ENCODE data around the gene KYNU.

Gene KYNU

DNA sequence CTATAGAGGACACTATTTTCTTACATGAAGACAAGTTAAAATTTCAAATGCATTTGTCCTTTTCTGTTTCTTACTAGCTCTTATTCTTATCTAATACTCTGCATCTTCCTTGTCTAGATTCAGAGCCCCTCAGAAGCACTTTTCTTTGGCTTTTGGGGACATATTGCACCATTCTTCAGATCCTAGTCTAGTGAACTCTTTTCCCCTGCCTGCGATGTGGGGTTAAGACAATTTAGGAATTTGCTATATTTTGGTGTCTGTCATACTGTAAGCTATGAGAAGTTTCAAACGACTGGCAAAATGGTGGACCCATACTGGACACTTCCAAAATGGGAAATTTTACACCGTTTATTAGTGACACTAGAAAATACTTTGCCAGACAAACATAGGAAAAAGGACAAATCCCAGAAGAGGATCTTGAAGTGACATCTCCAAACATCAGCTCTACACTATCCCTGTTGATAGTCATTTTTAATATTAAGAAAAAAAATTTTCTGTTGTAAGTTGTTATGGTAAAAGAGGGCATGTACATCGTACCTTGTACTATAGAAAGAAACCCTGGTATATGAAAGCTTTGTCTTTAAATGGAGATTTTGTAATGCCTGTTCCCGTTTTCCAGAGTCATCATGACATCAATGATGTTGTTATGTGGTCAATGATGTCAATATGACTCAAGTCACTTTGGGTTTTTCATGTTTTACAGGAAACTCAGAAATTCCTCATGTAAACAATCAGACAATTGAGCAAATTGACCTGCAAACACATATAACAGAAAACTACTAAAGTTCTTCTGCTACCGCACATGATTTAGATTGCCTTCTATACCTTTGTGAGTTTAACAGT, 4.4 kb upstream of the KYNU start:
- H3K36me3 ChIP-seq = no peaks in the 10 kb centered on the region
- H3K27me3 ChIP-seq (ENCODE audit: insufficient read depth, low read depth, severe bottlenecking) = no peaks in the 10 kb centered on the region
- no peak overlapping the region for H3K27ac ChIP-seq
- no peak overlapping the region for H3K4me3 ChIP-seq (ENCODE audit: low read depth, low read length)
- TF ChIP-seq, protein P1, sequence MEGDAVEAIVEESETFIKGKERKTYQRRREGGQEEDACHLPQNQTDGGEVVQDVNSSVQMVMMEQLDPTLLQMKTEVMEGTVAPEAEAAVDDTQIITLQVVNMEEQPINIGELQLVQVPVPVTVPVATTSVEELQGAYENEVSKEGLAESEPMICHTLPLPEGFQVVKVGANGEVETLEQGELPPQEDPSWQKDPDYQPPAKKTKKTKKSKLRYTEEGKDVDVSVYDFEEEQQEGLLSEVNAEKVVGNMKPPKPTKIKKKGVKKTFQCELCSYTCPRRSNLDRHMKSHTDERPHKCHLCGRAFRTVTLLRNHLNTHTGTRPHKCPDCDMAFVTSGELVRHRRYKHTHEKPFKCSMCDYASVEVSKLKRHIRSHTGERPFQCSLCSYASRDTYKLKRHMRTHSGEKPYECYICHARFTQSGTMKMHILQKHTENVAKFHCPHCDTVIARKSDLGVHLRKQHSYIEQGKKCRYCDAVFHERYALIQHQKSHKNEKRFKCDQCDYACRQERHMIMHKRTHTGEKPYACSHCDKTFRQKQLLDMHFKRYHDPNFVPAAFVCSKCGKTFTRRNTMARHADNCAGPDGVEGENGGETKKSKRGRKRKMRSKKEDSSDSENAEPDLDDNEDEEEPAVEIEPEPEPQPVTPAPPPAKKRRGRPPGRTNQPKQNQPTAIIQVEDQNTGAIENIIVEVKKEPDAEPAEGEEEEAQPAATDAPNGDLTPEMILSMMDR (IDR thresholded peaks at IDR 0.05; ENCODE audit: low read depth, low read length) = no peak
- no peaks in the 10 kb centered on the region for H3K9me3 ChIP-seq (ENCODE audit: severe bottlenecking)
- no peak for DNase-seq

GRCh38 chr2:142873831-142874287, 3.6 kb upstream of the KYNU start:
- TF ChIP-seq, protein P1 (IDR thresholded peaks at IDR 0.05; ENCODE audit: low read depth, low read length) = no peak
- Histone ChIP-seq H3K4me3 (ENCODE audit: low read depth, low read length) (no peak overlapping the region), H3K36me3 (no peaks in the 10 kb centered on the region), H3K9me3 (ENCODE audit: severe bottlenecking) (no peaks in the 10 kb centered on the region), H3K27me3 (ENCODE audit: insufficient read depth, low read depth, severe bottlenecking) (no peaks in the 10 kb centered on the region), H3K27ac (no peak overlapping the region)
- DNase-seq = no peak

- H3K9me3 ChIP-seq (ENCODE audit: severe bottlenecking) = no peaks in the 10 kb centered on the region
- no peak overlapping the region for H3K27ac ChIP-seq
- TF ChIP-seq, protein P1 (IDR thresholded peaks at IDR 0.05; ENCODE audit: low read depth, low read length) = no peak
- no peaks in the 10 kb centered on the region for H3K36me3 ChIP-seq
- no peaks in the 10 kb centered on the region for H3K27me3 ChIP-seq (ENCODE audit: insufficient read depth, low read depth, severe bottlenecking)
- H3K4me3 ChIP-seq (ENCODE audit: low read depth, low read length) = no peak overlapping the region
- DNase-seq = no peak
Measured at GRCh38 chr2:142874293-142874814, 3.1 kb upstream of the KYNU start.

DNA sequence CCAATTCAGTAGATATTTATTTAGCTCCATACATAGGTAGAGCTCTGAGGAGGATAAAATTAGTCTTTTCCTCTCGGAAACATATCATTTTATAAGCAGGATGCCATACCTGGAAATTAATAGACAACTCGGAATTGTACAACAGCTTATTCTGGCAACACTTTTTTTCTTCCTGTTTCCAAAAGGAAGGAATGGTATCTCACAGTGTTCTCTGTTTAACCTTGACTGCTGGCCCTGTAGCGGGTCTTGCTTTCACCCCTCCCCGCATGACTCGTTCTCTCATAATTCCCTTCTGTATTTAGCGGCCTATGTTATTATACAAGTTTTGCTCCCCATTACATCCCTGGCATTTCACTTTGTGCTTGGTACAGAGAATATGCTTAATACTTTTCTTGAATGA, 2.5 kb upstream of the KYNU start:
- H3K27me3 ChIP-seq (ENCODE audit: insufficient read depth, low read depth, severe bottlenecking) = no peaks in the 10 kb centered on the region
- H3K4me3 ChIP-seq (ENCODE audit: low read depth, low read length) = no peak overlapping the region
- H3K36me3 ChIP-seq = no peaks in the 10 kb centered on the region
- no peak for DNase-seq
- TF ChIP-seq, protein P1 (IDR thresholded peaks at IDR 0.05; ENCODE audit: low read depth, low read length) = no peak
- no peak overlapping the region for H3K27ac ChIP-seq
- no peaks in the 10 kb centered on the region for H3K9me3 ChIP-seq (ENCODE audit: severe bottlenecking)

DNA sequence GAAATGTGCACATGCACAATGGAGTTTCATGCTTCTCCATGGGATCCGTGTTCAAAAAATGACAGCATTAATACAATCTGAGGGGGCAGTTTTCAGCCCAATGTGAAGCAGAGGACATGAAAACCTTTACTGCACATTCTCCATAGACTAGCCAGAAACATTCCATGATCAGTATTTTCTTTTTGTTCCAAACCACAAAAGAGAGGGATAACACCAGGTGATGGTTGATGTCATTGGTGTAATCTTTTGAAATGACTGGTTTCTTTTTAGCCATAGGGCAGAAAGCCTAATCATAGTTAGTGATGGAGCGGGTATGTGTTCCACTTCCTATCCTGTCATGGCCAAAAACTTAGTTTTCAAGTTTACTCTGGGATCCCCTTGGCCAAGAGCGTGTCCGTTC, 1.8 kb upstream of the KYNU start:
- Histone ChIP-seq H3K27me3 (ENCODE audit: insufficient read depth, low read depth, severe bottlenecking) (no peaks in the 10 kb centered on the region), H3K36me3 (no peaks in the 10 kb centered on the region), H3K27ac (no peak overlapping the region), H3K4me3 (ENCODE audit: low read depth, low read length) (no peak overlapping the region), H3K9me3 (ENCODE audit: severe bottlenecking) (no peaks in the 10 kb centered on the region)
- TF ChIP-seq, protein P1 (IDR thresholded peaks at IDR 0.05; ENCODE audit: low read depth, low read length) = no peak
- DNase-seq = no peak

Measured in WERI-Rb-1 (cell line).